HepG2 (cell line): ENCODE measurements around the gene C10orf53.

Source experiments
- CCDC6 ChIP-seq: sonication (generic); formaldehyde crosslinking; IDR thresholded peaks from 2 replicates; pipeline ENCODE4 v1.8.1; 2022; ENCODE audit warnings: mild to moderate bottlenecking, missing genetic modification reagents, moderate library complexity
- EZH2 ChIP-seq: conservative IDR thresholded peaks from 2 replicates; pipeline ENCODE4 v1.6.1; 2012; ENCODE audit warnings: mild to moderate bottlenecking, low read depth, low read length, moderate library complexity
- KDM4B ChIP-seq: sonication (generic); formaldehyde crosslinking; IDR thresholded peaks from 2 replicates; pipeline ENCODE4 v1.4.0; 2020; ENCODE audit warnings: missing genetic modification reagents
- TF ChIP-seq, protein P1 (sequence below): sonication (generic); formaldehyde crosslinking; IDR thresholded peaks from 2 replicates; pipeline ENCODE4 v1.5.1; 2020; ENCODE audit warnings: mild to moderate bottlenecking, missing genetic modification reagents, borderline replicate concordance
- TF ChIP-seq, protein P2 (sequence below): conservative IDR thresholded peaks from 2 replicates; pipeline ENCODE4 v1.6.1; 2018; ENCODE audit warnings: missing genetic modification reagents
- TF ChIP-seq, protein P3 (sequence below): sonication (generic); formaldehyde crosslinking; IDR thresholded peaks from 2 replicates; pipeline ENCODE4 v1.5.0; 2020; ENCODE audit warnings: mild to moderate bottlenecking, missing genetic modification reagents, moderate library complexity
- TF ChIP-seq, protein P4 (sequence below): IDR thresholded peaks from 2 replicates; pipeline ENCODE4 v1.6.1; 2016

DNA sequence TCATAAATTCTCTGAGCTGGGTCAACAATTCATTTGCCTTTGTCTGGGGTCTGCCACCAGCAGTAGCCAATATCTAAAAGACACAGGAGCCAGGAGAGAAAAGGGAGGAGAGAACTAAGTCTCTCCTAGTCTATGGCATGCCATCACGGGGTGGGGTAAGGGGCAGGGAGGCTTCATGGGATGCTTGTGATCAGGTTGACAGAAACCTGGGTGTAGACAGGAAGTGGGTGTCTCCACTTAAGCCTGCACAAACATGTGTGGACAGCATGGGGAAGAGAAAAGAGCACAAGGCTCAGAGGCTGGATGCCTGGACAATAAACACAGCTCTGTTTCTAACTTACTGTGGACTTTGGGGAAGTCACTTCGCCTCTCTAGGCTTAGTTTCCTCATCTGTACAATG is 11.5 kb upstream of the C10orf53 start:
- TF ChIP-seq, protein P1, sequence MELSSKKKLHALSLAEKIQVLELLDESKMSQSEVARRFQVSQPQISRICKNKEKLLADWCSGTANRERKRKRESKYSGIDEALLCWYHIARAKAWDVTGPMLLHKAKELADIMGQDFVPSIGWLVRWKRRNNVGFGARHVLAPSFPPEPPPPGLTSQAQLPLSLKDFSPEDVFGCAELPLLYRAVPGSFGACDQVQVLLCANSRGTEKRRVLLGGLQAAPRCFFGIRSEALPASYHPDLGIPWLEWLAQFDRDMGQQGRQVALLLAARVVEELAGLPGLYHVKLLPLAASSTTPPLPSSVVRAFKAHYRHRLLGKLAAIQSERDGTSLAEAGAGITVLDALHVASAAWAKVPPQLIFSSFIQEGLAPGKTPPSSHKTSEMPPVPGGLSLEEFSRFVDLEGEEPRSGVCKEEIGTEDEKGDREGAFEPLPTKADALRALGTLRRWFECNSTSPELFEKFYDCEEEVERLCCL = no peak
- TF ChIP-seq CCDC6 (CRISPR knock-in tag) = no peak
- no peak for TF ChIP-seq KDM4B (CRISPR knock-in tag)
- TF ChIP-seq, protein P2, sequence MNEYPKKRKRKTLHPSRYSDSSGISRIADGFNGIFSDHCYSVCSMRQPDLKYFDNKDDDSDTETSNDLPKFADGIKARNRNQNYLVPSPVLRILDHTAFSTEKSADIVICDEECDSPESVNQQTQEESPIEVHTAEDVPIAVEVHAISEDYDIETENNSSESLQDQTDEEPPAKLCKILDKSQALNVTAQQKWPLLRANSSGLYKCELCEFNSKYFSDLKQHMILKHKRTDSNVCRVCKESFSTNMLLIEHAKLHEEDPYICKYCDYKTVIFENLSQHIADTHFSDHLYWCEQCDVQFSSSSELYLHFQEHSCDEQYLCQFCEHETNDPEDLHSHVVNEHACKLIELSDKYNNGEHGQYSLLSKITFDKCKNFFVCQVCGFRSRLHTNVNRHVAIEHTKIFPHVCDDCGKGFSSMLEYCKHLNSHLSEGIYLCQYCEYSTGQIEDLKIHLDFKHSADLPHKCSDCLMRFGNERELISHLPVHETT (CRISPR knock-in tag) = no peak
- no peak for TF ChIP-seq EZH2
- TF ChIP-seq, protein P3, sequence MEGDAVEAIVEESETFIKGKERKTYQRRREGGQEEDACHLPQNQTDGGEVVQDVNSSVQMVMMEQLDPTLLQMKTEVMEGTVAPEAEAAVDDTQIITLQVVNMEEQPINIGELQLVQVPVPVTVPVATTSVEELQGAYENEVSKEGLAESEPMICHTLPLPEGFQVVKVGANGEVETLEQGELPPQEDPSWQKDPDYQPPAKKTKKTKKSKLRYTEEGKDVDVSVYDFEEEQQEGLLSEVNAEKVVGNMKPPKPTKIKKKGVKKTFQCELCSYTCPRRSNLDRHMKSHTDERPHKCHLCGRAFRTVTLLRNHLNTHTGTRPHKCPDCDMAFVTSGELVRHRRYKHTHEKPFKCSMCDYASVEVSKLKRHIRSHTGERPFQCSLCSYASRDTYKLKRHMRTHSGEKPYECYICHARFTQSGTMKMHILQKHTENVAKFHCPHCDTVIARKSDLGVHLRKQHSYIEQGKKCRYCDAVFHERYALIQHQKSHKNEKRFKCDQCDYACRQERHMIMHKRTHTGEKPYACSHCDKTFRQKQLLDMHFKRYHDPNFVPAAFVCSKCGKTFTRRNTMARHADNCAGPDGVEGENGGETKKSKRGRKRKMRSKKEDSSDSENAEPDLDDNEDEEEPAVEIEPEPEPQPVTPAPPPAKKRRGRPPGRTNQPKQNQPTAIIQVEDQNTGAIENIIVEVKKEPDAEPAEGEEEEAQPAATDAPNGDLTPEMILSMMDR (CRISPR knock-in tag) = no peak
- TF ChIP-seq, protein P4, sequence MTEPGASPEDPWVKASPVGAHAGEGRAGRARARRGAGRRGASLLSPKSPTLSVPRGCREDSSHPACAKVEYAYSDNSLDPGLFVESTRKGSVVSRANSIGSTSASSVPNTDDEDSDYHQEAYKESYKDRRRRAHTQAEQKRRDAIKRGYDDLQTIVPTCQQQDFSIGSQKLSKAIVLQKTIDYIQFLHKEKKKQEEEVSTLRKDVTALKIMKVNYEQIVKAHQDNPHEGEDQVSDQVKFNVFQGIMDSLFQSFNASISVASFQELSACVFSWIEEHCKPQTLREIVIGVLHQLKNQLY (CRISPR knock-in tag) = no peak
